GM10266 (cell line): ENCODE measurements around the gene KNOP1.

ENCODE experiments used
- DNase-seq: peaks from one replicate; pipeline ENCODE4 v3.0.0; 2012; ENCODE audit errors: extremely low spot score
- TF ChIP-seq, protein P1 (sequence below): IDR thresholded peaks from 2 replicates; pipeline ENCODE4 v1.5.1; 2012; ENCODE audit warnings: mild to moderate bottlenecking, low read depth; ENCODE audit not compliant: control insufficient read depth, insufficient read depth; ENCODE audit errors: missing control alignments

KNOP1 gene

DNA sequence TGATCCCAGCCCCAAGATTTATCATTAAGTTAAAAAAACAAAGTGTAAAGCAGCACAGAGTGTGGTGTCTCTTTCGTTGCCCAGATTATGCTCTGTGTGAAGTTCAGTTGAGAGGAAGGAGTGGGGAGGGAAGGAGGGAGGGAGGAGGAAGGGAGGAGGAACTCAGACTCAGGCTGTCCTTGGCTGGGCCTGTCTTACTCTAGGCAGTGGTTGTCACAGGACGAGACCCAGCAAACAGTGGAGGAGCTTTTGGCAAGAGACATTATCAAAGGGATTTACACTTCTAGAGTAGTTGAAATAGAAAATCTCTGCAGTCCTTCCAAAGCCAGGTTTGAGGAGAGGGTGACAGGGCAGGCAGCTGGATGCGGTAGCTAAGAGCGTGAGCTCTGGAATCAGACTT, 27.8 kb downstream of the KNOP1 start:
- no peak for DNase-seq
- TF ChIP-seq, protein P1, sequence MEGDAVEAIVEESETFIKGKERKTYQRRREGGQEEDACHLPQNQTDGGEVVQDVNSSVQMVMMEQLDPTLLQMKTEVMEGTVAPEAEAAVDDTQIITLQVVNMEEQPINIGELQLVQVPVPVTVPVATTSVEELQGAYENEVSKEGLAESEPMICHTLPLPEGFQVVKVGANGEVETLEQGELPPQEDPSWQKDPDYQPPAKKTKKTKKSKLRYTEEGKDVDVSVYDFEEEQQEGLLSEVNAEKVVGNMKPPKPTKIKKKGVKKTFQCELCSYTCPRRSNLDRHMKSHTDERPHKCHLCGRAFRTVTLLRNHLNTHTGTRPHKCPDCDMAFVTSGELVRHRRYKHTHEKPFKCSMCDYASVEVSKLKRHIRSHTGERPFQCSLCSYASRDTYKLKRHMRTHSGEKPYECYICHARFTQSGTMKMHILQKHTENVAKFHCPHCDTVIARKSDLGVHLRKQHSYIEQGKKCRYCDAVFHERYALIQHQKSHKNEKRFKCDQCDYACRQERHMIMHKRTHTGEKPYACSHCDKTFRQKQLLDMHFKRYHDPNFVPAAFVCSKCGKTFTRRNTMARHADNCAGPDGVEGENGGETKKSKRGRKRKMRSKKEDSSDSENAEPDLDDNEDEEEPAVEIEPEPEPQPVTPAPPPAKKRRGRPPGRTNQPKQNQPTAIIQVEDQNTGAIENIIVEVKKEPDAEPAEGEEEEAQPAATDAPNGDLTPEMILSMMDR = no peak

DNA sequence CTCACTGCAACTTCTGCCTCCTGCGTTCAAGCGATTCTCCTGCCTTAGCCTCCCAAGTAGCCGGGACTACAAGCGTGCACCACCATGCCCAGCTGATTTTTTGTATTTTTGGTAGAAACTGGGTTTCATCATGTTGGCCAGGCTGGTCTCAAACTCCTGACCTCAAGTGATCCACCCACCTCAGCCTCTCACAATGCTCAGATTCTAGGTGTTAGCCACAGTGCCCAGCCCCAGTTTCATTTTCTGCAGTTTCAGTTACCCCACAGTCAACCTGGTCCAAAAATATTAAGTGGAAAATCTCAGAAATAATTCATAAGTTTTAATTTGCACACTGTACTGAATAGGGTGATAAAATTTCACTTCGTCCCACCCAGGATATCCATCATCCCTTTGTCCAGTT, 28.7 kb downstream of the KNOP1 start:
- TF ChIP-seq, protein P1 = no peak
- DNase-seq = no peak

DNA sequence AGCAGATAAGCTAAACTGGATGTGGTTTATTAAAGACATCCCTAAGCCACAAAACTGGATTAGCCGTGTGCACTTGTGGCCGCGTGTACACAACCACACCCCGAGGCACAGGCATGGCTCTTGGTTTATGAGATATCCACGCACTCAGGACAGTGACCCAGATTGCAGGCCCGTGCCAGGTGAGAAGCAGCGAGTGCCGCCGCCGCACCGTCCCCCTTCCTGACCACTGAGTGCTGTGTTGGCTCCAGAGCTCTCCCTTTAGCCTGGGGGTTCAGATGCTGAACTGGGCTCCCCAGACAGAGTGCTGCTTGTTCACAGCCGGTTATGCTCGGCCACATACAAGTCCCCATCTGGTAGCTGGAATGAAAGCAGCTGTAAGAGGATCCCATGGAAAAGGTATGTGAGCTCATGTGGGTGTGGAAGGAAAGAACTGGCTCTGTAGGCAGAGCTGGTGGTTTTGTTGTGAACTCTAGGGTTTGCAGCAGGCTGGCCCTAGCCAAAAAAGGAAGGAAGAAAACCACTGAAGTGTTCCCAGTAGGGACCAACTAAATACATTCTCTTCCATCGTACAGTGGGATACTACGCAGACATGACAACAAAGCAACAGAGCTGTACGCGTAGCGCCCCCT, 29.5 kb downstream of the KNOP1 start:
- DNase-seq = no peak
- TF ChIP-seq, protein P1 = no peak

DNA sequence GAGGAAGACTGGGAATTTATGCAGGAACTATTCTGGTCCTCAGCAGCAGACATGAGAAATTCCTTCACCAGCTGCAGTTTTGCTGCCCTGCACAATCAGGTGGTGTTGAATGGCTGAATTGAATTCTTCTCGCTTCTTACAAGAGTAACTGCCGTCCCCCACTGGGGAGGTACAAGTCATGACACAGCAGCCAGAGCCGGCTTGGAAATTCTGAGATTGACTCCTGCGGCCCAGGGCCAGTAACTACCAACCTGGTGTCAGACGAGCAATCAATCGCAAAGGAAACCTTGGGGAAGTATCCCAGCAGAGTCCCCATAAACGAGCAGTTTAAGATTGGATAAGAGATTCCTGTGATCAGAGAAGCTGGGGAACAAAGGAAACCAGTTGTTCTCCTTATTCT, 30.7 kb downstream of the KNOP1 start:
- DNase-seq = no peak
- TF ChIP-seq, protein P1 = no peak

DNA sequence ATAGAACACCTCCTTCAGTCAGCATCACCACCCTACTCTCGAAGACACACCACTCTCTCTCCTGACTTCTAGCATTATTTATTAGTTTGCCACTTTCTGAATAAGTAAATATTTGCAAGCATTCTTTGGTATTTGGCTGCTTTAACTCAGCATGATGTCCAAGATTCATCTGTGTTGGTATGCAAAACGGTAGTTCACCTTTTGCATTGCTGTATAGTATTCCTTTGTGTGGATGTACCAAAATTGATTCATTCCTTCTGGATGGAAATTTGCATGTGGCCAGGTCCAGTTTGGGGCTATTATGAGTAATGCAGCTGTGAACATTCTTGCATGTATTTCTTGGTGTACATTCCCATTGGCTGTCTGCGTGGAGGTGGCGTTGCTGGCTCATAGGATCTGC, 32.9 kb downstream of the KNOP1 start:
- no peak for DNase-seq
- TF ChIP-seq, protein P1 = no peak

DNA sequence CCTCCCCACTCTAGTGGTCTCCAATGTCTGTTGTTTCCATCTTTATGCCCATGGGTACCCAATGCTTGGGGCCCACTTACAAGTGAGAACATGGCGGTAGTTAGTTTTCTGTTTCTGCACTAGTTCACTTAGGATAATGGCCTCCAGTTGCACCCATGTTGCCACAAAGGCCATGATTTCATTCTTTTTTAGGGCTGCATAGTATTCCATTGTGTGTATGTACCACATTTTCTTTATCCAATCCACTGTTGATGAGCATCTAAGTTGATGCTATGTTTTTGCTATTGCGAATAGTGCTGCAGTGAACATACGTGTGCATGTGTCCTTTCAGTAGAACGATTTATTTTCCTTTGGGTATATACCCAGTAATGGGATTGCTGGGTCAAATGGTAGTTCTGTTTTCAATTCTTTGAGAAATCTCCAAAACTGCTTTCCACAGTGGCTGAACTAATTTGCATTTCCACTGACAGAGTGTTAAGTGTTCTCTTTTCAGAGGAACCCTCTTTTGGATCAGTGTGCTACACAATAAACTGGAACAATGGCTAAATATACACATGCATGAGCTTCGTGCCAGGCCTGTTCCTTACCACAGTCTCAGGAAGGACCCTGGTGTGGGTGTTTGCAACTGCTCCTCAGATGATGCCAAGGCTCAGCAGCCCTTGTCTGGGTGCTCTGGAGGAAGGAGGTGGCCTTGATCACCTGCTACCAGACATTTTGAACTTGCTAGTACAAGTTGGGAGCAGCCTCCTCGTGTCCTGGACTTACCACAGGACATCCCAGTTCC, 34.4 kb downstream of the KNOP1 start:
- DNase-seq = no peak
- TF ChIP-seq, protein P1 = no peak

DNA sequence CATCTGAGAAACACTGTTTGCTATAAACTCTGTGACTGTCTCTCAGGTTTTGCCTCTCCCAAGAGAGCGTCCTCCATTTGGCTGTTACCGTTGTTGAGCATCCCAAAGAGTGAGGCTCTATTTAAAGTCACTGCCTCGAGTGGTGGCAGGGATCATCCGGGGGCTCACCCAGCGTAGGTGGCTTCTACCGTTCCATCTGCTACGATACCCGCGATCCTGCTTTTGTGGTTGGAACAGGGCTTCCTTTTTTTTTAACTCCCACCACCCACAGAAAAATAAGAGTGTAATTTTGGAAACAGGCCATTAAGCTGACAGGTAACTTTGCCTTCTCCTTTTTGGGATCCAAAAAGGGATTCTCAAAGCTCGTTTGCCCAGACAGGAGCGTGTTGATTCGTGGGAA, 36.4 kb downstream of the KNOP1 start:
- TF ChIP-seq, protein P1 = no peak
- no peak for DNase-seq
